GM12878 (cell line): ENCODE results near the gene RBM4B. TPM values are rescaled to one million over a fixed set of nuclear protein-coding genes. Genes with fewer than 3 reads are reported as not detected.

ENCODE experiments used
- ATAC-seq: fragments of 200-7000 bp; cut with Tn5 transposase; 3 replicates; pipeline ENCODE4 v1.9.1; 2020; ENCODE audit warnings: mild to moderate bottlenecking, moderate library complexity
- BruUV-seq: library from RNA; stranded (reverse); fragments of 400-500 nt; replicated peaks from 2 replicates; lab custom pipeline; 2021; lab: Mats Ljungman, UMichigan
- CTCF ChIA-PET: fragments of 300-600 bp; sonication (Branson Sonifier 250); formaldehyde crosslinking; extraction: SDS; loops from one replicate; lab custom pipeline; 2021; ENCODE audit warnings: inconsistent platforms; lab: Yijun Ruan, JAX
- POLR2A ChIA-PET: fragments of 350-600 bp; formaldehyde crosslinking; extraction: SDS; loops from one replicate; lab custom pipeline; 2021; ENCODE audit warnings: inconsistent platforms; lab: Charles Lee
- RAD21 ChIA-PET: fragments of 300-600 bp; sonication (Branson Sonifier 250); formaldehyde crosslinking; loops from one replicate; lab custom pipeline; 2023; ENCODE audit warnings: antibody characterized with exemption; ENCODE audit not compliant: unreplicated experiment; lab: Charles Lee
- SMC1A ChIA-PET: fragments of 300-600 bp; sonication (Branson Sonifier 250); formaldehyde crosslinking; loops from one replicate; lab custom pipeline; 2023; ENCODE audit not compliant: unreplicated experiment, uncharacterized antibody; lab: Charles Lee
- DNase-seq: peaks from one replicate; pipeline ENCODE4 v3.0.0-alpha.2; 2011; ENCODE audit warnings: low read depth, low spot score
- FAIRE-seq: peaks from 3 replicates; lab custom pipeline; 2011; peaks lifted over from hg19 to GRCh38; lab: Jason Lieb, UNC
- H2AFZ ChIP-seq: 2 replicates; pipeline ENCODE4 v1.6.0; 2011; ENCODE audit warnings: low read depth, low read length, control low read depth; ENCODE audit not compliant: control insufficient read depth
- H3K27ac ChIP-seq: 2 replicates; pipeline ENCODE4 v1.5.1; 2011; ENCODE audit warnings: control low read depth; ENCODE audit not compliant: control insufficient read depth, insufficient read depth
- H3K27me3 ChIP-seq, 2 experiments: replicated peaks in 1 of 2; 2 replicates each; pipeline versions ENCODE4 v1.6.0 to v1.6.1; 2011; ENCODE audit warnings: low read length in 1 of 2; ENCODE audit not compliant: control insufficient read depth in 2 of 2, insufficient read depth in 2 of 2
- H3K36me3 ChIP-seq, 2 experiments: 2 replicates each; pipeline ENCODE4 v1.5.1; 2011; ENCODE audit warnings: low read length in 1 of 2; ENCODE audit not compliant: control insufficient read depth in 2 of 2, insufficient read depth in 2 of 2
- H3K4me1 ChIP-seq: 2 replicates; pipeline ENCODE4 v1.6.1; 2011; ENCODE audit warnings: mild to moderate bottlenecking, low read length, moderate library complexity, mixed read lengths; ENCODE audit not compliant: control insufficient read depth, insufficient read depth
- H3K4me2 ChIP-seq: 2 replicates; pipeline ENCODE4 v1.6.0; 2011; ENCODE audit warnings: control low read depth; ENCODE audit not compliant: control insufficient read depth, insufficient read depth
- H3K4me3 ChIP-seq: fragments of 200-600 bp; sonication (generic); 2 replicates; pipeline ENCODE4 v1.5.1; 2016
- H3K79me2 ChIP-seq: 2 replicates; pipeline ENCODE4 v1.6.0; 2011; ENCODE audit warnings: low read length; ENCODE audit not compliant: control insufficient read depth, insufficient read depth
- H3K9ac ChIP-seq: 2 replicates; pipeline ENCODE4 v1.8.0; 2011; ENCODE audit warnings: low read length, control low read depth, mixed read lengths; ENCODE audit not compliant: control insufficient read depth, insufficient read depth
- H3K9me3 ChIP-seq: replicated peaks from 3 replicates; pipeline ENCODE4 v1.5.1; 2011; ENCODE audit warnings: mild to moderate bottlenecking, low read length; ENCODE audit not compliant: control insufficient read depth, insufficient read depth
- H4K20me1 ChIP-seq: 2 replicates; pipeline ENCODE4 v1.6.0; 2011; ENCODE audit not compliant: control insufficient read depth, insufficient read depth
- BCL11A ChIP-seq: IDR thresholded peaks from 2 replicates; pipeline ENCODE4 v1.6.1; 2011; ENCODE audit warnings: low read depth, low read length
- BRCA1 ChIP-seq: IDR thresholded peaks from 2 replicates; pipeline ENCODE4 v1.6.1; 2011; ENCODE audit warnings: low read depth, low read length, improper control_type of control experiment
- DPF2 ChIP-seq: fragments of 450-650 bp; IDR thresholded peaks from 2 replicates; pipeline ENCODE4 v1.6.1; 2017; ENCODE audit warnings: mild to moderate bottlenecking
- ESRRA ChIP-seq: IDR thresholded peaks from 2 replicates; pipeline ENCODE4 v1.6.1; 2012; ENCODE audit warnings: mild to moderate bottlenecking, low read length, improper control_type of control experiment
- GATAD2B ChIP-seq: fragments of 450-650 bp; conservative IDR thresholded peaks from 2 replicates; pipeline ENCODE4 v1.6.1; 2017; ENCODE audit warnings: low read depth, mild to moderate bottlenecking, moderate library complexity
- IKZF1 ChIP-seq: fragments of 450-650 bp; conservative IDR thresholded peaks from 2 replicates; pipeline ENCODE4 v1.6.1; 2017; ENCODE audit warnings: antibody characterized with exemption, mild to moderate bottlenecking
- LARP7 ChIP-seq: fragments of 450-650 bp; IDR thresholded peaks from 2 replicates; pipeline ENCODE4 v1.6.1; 2017; ENCODE audit warnings: mild to moderate bottlenecking
- NKRF ChIP-seq: fragments of 450-650 bp; conservative IDR thresholded peaks from 2 replicates; pipeline ENCODE4 v1.6.1; 2017; ENCODE audit warnings: mild to moderate bottlenecking, moderate library complexity
- RAD51 ChIP-seq: fragments of 450-650 bp; IDR thresholded peaks from 2 replicates; pipeline ENCODE4 v1.6.1; 2016; ENCODE audit warnings: moderate library complexity, mild to moderate bottlenecking, inconsistent platforms
- RB1 ChIP-seq: fragments of 450-650 bp; formaldehyde crosslinking; IDR thresholded peaks from 2 replicates; pipeline ENCODE4 v1.6.1; 2017; ENCODE audit warnings: mild to moderate bottlenecking, borderline replicate concordance
- RCOR1 ChIP-seq: conservative IDR thresholded peaks from 2 replicates; pipeline ENCODE4 v1.6.1; 2012; ENCODE audit warnings: low read depth, low read length, improper control_type of control experiment
- RELA ChIP-seq: fragments of 450-650 bp; IDR thresholded peaks from 2 replicates; pipeline ENCODE4 v1.8.0; 2014; ENCODE audit warnings: borderline replicate concordance; ENCODE audit not compliant: partially characterized antibody
- SIX5 ChIP-seq: IDR thresholded peaks from 2 replicates; pipeline ENCODE4 v1.6.1; 2011; ENCODE audit warnings: mild to moderate bottlenecking, low read depth, low read length, moderate library complexity; ENCODE audit not compliant: severe bottlenecking
- SMAD1 ChIP-seq: fragments of 450-650 bp; IDR thresholded peaks from 2 replicates; pipeline ENCODE4 v1.6.1; 2018; ENCODE audit warnings: mild to moderate bottlenecking, low read depth; ENCODE audit not compliant: partially characterized antibody
- TARDBP ChIP-seq: IDR thresholded peaks from 2 replicates; pipeline ENCODE4 v1.6.1; 2016; ENCODE audit warnings: borderline replicate concordance
- TBL1XR1 ChIP-seq: IDR thresholded peaks from 2 replicates; pipeline ENCODE4 v1.6.1; 2012; ENCODE audit warnings: low read depth, low read length, improper control_type of control experiment
- WRNIP1 ChIP-seq: IDR thresholded peaks from 2 replicates; pipeline ENCODE4 v1.6.1; 2011; ENCODE audit warnings: low read depth, low read length, improper control_type of control experiment, borderline replicate concordance
- ZZZ3 ChIP-seq: IDR thresholded peaks from 2 replicates; pipeline ENCODE4 v1.6.1; 2011; ENCODE audit warnings: low read depth; ENCODE audit not compliant: control insufficient read depth, insufficient read length
- WGBS: methylation state at CpG from one replicate; pipeline ENCODE4 v1.1.6; 2016; ENCODE audit warnings: low lambda C conversion rate; ENCODE audit not compliant: insufficient replicate concordance, insufficient coverage; ENCODE audit errors: missing lambda C conversion rate; 5-methylcytosine and 5-hydroxymethylcytosine counted together
- in situ Hi-C: fragments of 300-500 bp; cut with MboI; formaldehyde crosslinking; loops from 9 replicates; pipeline ENCODE4 v1.14.3; 2018; ENCODE audit warnings: mixed read lengths
- intact Hi-C: fragments of 100-400 bp; cut with micrococcal nuclease; formaldehyde crosslinking; loops from one replicate; pipeline ENCODE4 v1.14.2; 2022; ENCODE audit not compliant: unreplicated experiment
- polyA plus RNA-seq, 11 experiments: library from polyadenylated mRNA; depleted of rRNA in 4 of 11; unstranded in 6 of 11; stranded (reverse) in 5 of 11; fragments of >200 nt; fragmentation: Nextera tagmentation in 4 of 11; fragmentation: Illumina TruSeq in 1 of 11; extraction: Ambion mirVana in 4 of 11; extraction: Trizol in 1 of 11; gene quantifications; 1 replicate in 1 of 11; 2 replicates in 10 of 11; pipeline versions ENCODE4 v1.2.1 to v1.2.3, GENCODE V29; 2011 to 2016; ENCODE audit warnings: inconsistent platforms in 2 of 11, missing spikeins in 2 of 11, low read depth in 1 of 11
- total RNA-seq, 4 experiments: library from RNA; depleted of rRNA in 3 of 4; stranded (reverse); fragments of >200 nt in 3 of 4; fragmentation: Illumina TruSeq in 1 of 4; extraction: Trizol in 1 of 4; gene quantifications; 2 replicates each; pipeline versions ENCODE4 v1.2.1 to v1.2.3, GENCODE V29; 2013 to 2021

The RBM4B gene
- total and polyA plus RNA-seq, 10 of the 15 experiments (the other 5 are each of a cell fraction or from before 2014, with no cell fraction given), result 16.1 to 37.0 (median 21.6) TPM

GRCh38 chr11:66716996-66717395 lies 39.3 kb upstream of the RBM4B start:
- CTCF ChIA-PET, result no interaction called here
- intact Hi-C loops (no loop called here), in situ Hi-C loops (no loop called here)
- H3K27me3 ChIP-seq, result no peaks in the 10 kb centered on the region; a peak in 1 of 4 replicates
- no peaks in the 10 kb centered on the region for H4K20me1 ChIP-seq
- no peaks in the 10 kb centered on the region for H3K4me1 ChIP-seq
- DNase-seq (no peak), FAIRE-seq (no peak), ATAC-seq (no peak)
- WGBS, result 29% methylated on average over 3 of the region's 3 CpGs
- no peak overlapping the region for H3K9ac ChIP-seq
- RAD21 ChIA-PET, result no interaction called here
- no peak overlapping the region for H3K4me2 ChIP-seq
- POLR2A ChIA-PET, result no interaction called here
- H3K9me3 ChIP-seq, result no peaks in the 10 kb centered on the region
- BruUV-seq, result no TSS peak
- H3K4me3 ChIP-seq, result no peak overlapping the region
- SMC1A ChIA-PET, result no interaction called here
- H3K79me2 ChIP-seq, result no peaks in the 10 kb centered on the region
- H3K36me3 ChIP-seq, result no peaks in the 10 kb centered on the region
- no peak overlapping the region for H2AFZ ChIP-seq
- H3K27ac ChIP-seq, result no peak overlapping the region
- TF ChIP-seq GATAD2B (no peak), DPF2 (no peak), SIX5 (no peak), WRNIP1 (no peak), TARDBP (no peak), RELA (no peak), TBL1XR1 (no peak), RB1 (no peak), RAD51 (no peak), NKRF (no peak), ESRRA (no peak), BCL11A (no peak), SMAD1 (no peak), RCOR1 (no peak), LARP7 (no peak), ZZZ3 (no peak), IKZF1 (no peak), BRCA1 (no peak)
